Prostate gland (tissue), 2 donors: ENCODE measurements around the gene ZNF518A.

Source experiments
- POLR2A ChIP-seq: fragments of 450-650 bp; IDR thresholded peaks from one replicate; pipeline ENCODE4 v1.6.1; 2016; ENCODE audit warnings: antibody characterized with exemption, mild to moderate bottlenecking
- POLR2AphosphoS5 ChIP-seq: sonication (generic); formaldehyde crosslinking; IDR thresholded peaks from one replicate; pipeline ENCODE4 v1.6.1; 2017; ENCODE audit warnings: antibody characterized with exemption
- TF ChIP-seq, protein P1 (sequence below), 4 experiments: fragments of 200-600 bp in 2 of 4; fragments of 450-650 bp in 2 of 4; sonication (generic) in 2 of 4; IDR thresholded peaks; 1 replicate in 3 of 4; 2 replicates in 1 of 4; pipeline ENCODE4 v1.5.1; 2016 to 2019; ENCODE audit warnings: antibody characterized with exemption in 4 of 4, mild to moderate bottlenecking in 2 of 4, moderate library complexity in 2 of 4

DNA sequence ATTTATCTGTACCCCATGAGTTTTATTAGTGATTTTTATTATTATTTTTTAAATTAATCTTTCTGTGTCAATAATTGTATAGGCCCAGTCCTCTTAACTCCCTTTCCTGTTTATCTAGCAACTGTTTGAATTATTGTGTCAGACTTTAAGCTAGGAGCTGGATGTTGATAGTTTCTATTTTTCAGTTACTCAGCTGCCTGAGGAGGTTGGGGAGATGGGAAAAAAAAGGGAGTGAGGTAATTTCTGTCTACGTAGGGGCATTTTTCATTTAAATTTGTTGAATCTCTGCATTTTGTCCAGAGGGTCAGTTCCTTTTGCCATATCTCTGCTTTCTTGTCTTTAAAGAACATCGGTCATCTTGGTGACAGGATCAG is 5.0 kb upstream of the ZNF518A start:
- TF ChIP-seq, protein P1, sequence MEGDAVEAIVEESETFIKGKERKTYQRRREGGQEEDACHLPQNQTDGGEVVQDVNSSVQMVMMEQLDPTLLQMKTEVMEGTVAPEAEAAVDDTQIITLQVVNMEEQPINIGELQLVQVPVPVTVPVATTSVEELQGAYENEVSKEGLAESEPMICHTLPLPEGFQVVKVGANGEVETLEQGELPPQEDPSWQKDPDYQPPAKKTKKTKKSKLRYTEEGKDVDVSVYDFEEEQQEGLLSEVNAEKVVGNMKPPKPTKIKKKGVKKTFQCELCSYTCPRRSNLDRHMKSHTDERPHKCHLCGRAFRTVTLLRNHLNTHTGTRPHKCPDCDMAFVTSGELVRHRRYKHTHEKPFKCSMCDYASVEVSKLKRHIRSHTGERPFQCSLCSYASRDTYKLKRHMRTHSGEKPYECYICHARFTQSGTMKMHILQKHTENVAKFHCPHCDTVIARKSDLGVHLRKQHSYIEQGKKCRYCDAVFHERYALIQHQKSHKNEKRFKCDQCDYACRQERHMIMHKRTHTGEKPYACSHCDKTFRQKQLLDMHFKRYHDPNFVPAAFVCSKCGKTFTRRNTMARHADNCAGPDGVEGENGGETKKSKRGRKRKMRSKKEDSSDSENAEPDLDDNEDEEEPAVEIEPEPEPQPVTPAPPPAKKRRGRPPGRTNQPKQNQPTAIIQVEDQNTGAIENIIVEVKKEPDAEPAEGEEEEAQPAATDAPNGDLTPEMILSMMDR (IDR thresholded peaks at IDR 0.05), result no peak
- TF ChIP-seq POLR2AphosphoS5, result no peak
- TF ChIP-seq POLR2A, result no peak
